ENCODE data around the gene TRAF4.
"Not testable (repeated sequence)": the region's sequence is repeated elsewhere in the genome, so short reads cannot be mapped to it uniquely, and the experiment has no call there.

- TF ChIP-seq EP300 (IDR thresholded peaks at IDR 0.05); CTCF (IDR thresholded peaks at IDR 0.05); POLR2A (IDR thresholded peaks at IDR 0.05; ENCODE audit: low read depth); POLR2AphosphoS5 (IDR thresholded peaks at IDR 0.05): not testable (repeated sequence)
Observed at GRCh38 chr17:28779601-28780000, 35.8 kb downstream of the TRAF4 start.
